GM23338 (cell line): Measurements from ENCODE around the gene ATP8A1.
"Not testable (repeated sequence)": the region's sequence is repeated elsewhere in the genome, so short reads cannot be mapped to it uniquely, and the experiment has no call there.

Experiments
- CREB1 ChIP-seq: fragments of 250-450 bp; sonication (Bioruptor Pico); IDR thresholded peaks from 2 replicates; pipeline ENCODE4 v1.5.0; 2020; ENCODE audit warnings: low read depth, mild to moderate bottlenecking, moderate library complexity
- CTCF ChIP-seq, 2 experiments: fragments of 200-600 bp in 1 of 2; sonication (generic) in 1 of 2; conservative IDR thresholded peaks; 2 replicates each; pipeline versions ENCODE4 v1.5.1 to v1.6.1; 2016 to 2017; ENCODE audit warnings: antibody characterized with exemption in 2 of 2, low read depth in 2 of 2, mild to moderate bottlenecking in 2 of 2, moderate library complexity in 1 of 2
- EZH2 ChIP-seq: fragments of 200-600 bp; sonication (generic); IDR thresholded peaks from one replicate; pipeline ENCODE4 v1.8.0; 2017; ENCODE audit warnings: antibody characterized with exemption, mild to moderate bottlenecking, low read depth; ENCODE audit not compliant: unreplicated experiment
- EZH2phosphoT487 ChIP-seq: fragments of 200-600 bp; sonication (generic); IDR thresholded peaks from one replicate; pipeline ENCODE4 v1.8.1; 2018; ENCODE audit warnings: antibody characterized with exemption; ENCODE audit not compliant: unreplicated experiment
- JUNB ChIP-seq: IDR thresholded peaks from one replicate; pipeline ENCODE4 v1.6.1; 2016; ENCODE audit warnings: antibody characterized with exemption; ENCODE audit not compliant: unreplicated experiment
- POLR2AphosphoS5 ChIP-seq: IDR thresholded peaks from 2 replicates; pipeline ENCODE4 v1.6.1; 2016; ENCODE audit warnings: antibody characterized with exemption, low read depth
- ZNF114 ChIP-seq: fragments of 250-450 bp; sonication (Bioruptor Pico); IDR thresholded peaks from 2 replicates; pipeline ENCODE4 v1.5.0; 2020; ENCODE audit warnings: mild to moderate bottlenecking, moderate library complexity
- ZNF331 ChIP-seq: fragments of 250-450 bp; sonication (Bioruptor Pico); IDR thresholded peaks from 2 replicates; pipeline ENCODE4 v1.5.0; 2020; ENCODE audit warnings: low read depth, mild to moderate bottlenecking, moderate library complexity
- TF ChIP-seq, protein P1 (sequence below): IDR thresholded peaks from one replicate; pipeline ENCODE4 v1.6.1; 2018; ENCODE audit warnings: antibody characterized with exemption; ENCODE audit not compliant: unreplicated experiment
- TF ChIP-seq, protein P2 (sequence below): IDR thresholded peaks from 2 replicates; pipeline ENCODE4 v1.6.1; 2016; ENCODE audit warnings: antibody characterized with exemption

GRCh38 chr4:42701780-42702179, 44.9 kb upstream of the ATP8A1 start:
- TF ChIP-seq CTCF (conservative IDR thresholded peaks at IDR 0.05; ENCODE audit: low read depth in 2 of 2); POLR2AphosphoS5; EZH2; EZH2phosphoT487; CREB1 (CRISPR knock-in tag); JUNB; ZNF114 (CRISPR knock-in tag); ZNF331: not testable (repeated sequence)
- TF ChIP-seq, protein P1, sequence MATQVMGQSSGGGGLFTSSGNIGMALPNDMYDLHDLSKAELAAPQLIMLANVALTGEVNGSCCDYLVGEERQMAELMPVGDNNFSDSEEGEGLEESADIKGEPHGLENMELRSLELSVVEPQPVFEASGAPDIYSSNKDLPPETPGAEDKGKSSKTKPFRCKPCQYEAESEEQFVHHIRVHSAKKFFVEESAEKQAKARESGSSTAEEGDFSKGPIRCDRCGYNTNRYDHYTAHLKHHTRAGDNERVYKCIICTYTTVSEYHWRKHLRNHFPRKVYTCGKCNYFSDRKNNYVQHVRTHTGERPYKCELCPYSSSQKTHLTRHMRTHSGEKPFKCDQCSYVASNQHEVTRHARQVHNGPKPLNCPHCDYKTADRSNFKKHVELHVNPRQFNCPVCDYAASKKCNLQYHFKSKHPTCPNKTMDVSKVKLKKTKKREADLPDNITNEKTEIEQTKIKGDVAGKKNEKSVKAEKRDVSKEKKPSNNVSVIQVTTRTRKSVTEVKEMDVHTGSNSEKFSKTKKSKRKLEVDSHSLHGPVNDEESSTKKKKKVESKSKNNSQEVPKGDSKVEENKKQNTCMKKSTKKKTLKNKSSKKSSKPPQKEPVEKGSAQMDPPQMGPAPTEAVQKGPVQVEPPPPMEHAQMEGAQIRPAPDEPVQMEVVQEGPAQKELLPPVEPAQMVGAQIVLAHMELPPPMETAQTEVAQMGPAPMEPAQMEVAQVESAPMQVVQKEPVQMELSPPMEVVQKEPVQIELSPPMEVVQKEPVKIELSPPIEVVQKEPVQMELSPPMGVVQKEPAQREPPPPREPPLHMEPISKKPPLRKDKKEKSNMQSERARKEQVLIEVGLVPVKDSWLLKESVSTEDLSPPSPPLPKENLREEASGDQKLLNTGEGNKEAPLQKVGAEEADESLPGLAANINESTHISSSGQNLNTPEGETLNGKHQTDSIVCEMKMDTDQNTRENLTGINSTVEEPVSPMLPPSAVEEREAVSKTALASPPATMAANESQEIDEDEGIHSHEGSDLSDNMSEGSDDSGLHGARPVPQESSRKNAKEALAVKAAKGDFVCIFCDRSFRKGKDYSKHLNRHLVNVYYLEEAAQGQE = not testable (repeated sequence)
- TF ChIP-seq, protein P2, sequence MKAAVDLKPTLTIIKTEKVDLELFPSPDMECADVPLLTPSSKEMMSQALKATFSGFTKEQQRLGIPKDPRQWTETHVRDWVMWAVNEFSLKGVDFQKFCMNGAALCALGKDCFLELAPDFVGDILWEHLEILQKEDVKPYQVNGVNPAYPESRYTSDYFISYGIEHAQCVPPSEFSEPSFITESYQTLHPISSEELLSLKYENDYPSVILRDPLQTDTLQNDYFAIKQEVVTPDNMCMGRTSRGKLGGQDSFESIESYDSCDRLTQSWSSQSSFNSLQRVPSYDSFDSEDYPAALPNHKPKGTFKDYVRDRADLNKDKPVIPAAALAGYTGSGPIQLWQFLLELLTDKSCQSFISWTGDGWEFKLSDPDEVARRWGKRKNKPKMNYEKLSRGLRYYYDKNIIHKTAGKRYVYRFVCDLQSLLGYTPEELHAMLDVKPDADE = not testable (repeated sequence)
